Activated CD8-positive, alpha-beta memory T cell treated with anti-CD3 and anti-CD28 coated beads, Interleukin-2, amount 50 U/mL, for 48 hours (primary cell): Measurements from ENCODE around the gene GPBP1L1.

ENCODE experiments used
- DNase-seq: peaks from one replicate; pipeline ENCODE4 v3.0.0-alpha.2; 2020

The GPBP1L1 gene

DNA sequence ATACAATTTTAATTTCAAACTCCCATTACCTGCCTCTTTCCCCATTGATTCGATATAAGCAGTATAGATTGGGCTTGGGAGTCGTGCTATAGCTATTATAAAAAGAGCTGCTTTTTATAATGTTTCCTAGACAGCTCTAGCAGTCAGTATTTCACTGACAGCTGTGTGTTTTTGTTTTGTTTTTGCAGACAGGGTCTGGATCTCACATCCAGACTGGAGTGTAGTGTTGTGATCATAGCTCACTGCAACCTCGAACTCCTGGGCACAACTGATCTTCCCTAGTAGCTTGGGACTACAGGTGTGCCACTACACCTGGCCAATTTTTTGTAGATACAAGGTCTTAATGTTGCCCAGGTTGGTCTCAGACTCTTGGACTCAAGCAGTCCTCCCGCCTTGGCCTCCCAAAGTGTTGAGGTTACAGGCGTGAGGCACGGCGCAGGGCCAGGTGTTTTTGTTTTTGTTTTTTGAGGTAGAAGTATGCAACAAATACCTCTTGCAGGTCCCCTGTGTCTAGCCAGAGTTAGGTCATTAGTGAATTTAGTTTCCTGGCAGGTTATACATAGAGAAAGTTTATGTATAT is 100.7 kb downstream of the GPBP1L1 start:
- DNase-seq, result peak; percentile 53

DNA sequence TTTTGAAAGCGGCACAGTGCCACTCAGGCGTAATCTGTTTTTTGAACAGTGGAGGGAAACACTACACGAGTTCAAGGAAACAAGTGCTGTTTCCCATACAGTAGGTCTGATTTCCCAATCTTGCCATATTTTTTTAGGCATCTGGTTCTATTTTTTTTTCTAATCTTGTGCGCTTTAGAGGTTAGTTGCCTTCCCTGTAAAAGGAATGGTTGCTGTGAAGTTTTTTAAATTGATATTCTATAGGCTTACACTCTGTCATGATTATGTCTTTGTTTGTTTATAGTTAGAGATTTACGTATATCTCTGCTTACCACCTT is 101.3 kb downstream of the GPBP1L1 start:
- no peak for DNase-seq

DNA sequence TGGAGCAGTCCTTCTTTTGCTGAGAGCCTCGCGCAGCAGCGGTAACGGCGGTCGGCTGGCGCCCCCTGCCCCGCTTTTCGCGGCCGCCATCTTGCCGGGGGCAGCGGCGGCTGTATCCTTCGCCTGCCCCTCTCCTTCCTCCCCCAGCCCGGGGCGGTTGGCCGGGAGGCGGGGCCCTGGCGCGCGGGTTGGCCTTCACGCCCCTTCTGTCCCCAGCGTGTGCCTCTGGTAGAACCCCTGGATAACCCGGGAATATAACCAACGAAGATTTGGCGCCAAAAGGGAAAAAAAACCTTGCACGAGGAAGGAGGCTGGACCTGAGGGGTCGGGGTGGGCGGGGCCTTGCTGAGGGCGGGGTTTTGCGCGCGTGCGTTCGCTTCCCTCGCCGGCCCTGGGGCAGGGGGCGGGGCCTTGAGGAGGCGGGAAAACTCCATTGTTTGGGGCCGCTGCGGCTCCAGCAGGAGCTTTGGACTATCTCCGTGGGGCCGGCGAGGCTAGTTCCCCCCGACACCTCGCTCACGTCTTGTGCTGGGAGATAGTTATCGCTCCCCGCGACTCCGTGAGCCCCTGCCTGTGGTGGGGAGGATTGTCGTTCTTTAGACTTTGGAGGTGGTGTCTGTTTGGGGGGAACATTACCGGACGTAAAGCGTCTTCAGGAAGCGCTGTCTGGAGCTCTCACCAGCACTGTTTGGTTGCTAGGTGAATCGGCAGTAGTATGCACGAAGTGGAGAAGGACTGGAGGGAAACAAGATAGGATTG is 101.8 kb downstream of the GPBP1L1 start:
- DNase-seq, result peak; percentile 93

DNA sequence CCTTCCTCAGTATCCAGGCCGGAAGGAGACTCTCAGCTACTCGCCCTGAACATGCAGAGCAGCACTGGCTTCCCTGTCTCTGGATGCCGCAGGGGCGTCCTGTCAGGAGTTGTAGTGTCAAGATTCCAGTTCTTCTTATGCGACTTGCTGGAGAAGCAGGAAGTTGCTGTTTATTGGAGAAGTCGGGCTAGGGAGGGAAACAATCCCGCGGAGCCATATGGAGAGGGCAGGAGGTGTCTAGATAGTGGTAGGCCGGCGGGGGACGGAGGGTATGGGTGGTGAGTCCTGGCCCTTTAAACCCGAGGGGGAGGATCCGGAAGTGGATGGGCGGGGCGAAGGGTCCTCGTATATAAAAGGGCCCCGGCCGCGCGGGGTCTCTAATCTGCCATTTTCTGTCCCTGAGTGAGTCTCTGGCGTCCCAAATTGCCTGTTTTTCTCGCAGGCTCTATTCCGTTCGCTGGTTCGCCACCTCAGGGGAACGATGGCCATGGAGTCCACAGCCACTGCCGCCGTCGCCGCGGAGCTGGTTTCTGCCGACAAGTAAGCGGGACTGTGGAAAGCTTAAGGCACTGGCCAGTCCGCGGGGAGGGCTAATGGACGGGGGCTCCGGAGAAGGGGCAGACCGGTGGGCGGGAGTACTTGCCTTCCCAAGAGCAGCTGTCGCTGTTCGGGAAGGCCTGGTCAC is 102.5 kb downstream of the GPBP1L1 start, which contains the start of gene NASP:
Gene NASP (plus strand): TSS at position 376 of the 685 bp plus-strand sequence. CDS start 106 bp downstream, at position 482.
- DNase-seq, result peak; percentile 99

DNA sequence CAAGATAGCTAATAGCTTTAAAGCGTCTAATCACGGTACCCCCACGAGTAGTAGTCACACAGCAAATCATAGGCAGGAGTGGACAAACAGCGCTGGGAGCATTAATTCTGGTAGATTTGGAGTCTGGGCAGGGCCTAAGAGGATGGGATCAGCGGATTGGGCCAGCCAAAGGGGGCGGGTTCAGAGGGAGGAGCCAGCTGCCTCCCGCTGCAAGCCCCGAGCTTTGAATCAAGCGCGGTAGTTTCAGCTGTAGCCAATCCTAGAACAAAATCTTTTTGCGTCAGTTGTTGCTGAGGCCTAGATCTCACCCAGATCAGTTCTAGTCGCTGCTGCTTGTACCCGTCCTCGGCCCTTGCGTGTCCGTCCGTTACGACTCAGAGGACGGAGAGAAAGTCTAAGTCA is 103.1 kb downstream of the GPBP1L1 start:
- peak; percentile 91 for DNase-seq
